K562 (cell line): ENCODE measurements around the gene MLLT6. TPM values are rescaled to one million over a fixed set of nuclear protein-coding genes. Genes with fewer than 3 reads are reported as not detected.

Source experiments
- ATAC-seq: fragments of 200-7000 bp; cut with Tn5 transposase; 3 replicates; pipeline ENCODE4 v1.9.1; 2020; ENCODE audit warnings: moderate library complexity
- BruUV-seq: library from RNA; stranded (reverse); fragments of 400-500 nt; replicated peaks from 2 replicates; lab custom pipeline; 2021; lab: Mats Ljungman, UMichigan
- CTCF ChIA-PET: fragments of 300-600 bp; formaldehyde crosslinking; extraction: SDS; loops from one replicate; lab custom pipeline; 2021; ENCODE audit warnings: low intra/inter-chr PET ratio; lab: Yijun Ruan, JAX
- POLR2A ChIA-PET: fragments of 300-600, 350-650 bp; sonication (Branson Sonifier 250); formaldehyde crosslinking; extraction: SDS; loops from one replicate; lab custom pipeline; 2021; ENCODE audit warnings: antibody characterized with exemption, inconsistent platforms; lab: Yijun Ruan, JAX
- DNase-seq, 4 experiments: peaks; one replicate each; pipeline versions ENCODE4 v3.0.0 to v3.0.0-alpha.2; 2011 to 2018; ENCODE audit warnings: low spot score in 3 of 4, mixed read lengths in 3 of 4; ENCODE audit errors: extremely low read depth in 1 of 4
- FAIRE-seq: peaks from 2 replicates; lab custom pipeline; 2011; peaks lifted over from hg19 to GRCh38; lab: Jason Lieb, UNC
- H2AFZ ChIP-seq: 2 replicates; pipeline ENCODE4 v1.6.0; 2011; ENCODE audit warnings: low read depth, low read length, control low read depth, inconsistent platforms
- H3K27ac ChIP-seq: fragments of 200-600 bp; 3 replicates; pipeline ENCODE4 v1.8.0; 2011; ENCODE audit warnings: low read depth, mild to moderate bottlenecking, control low read depth, inconsistent platforms, low read length, moderate library complexity, mixed read lengths; ENCODE audit errors: extremely low read depth
- H3K27me3 ChIP-seq, 2 experiments: fragments of 300-600 bp in 1 of 2; 2 replicates in 1 of 2; 3 replicates in 1 of 2; pipeline versions ENCODE4 v1.6.0 to v1.8.0; 2011; ENCODE audit warnings: inconsistent platforms in 2 of 2, low read length in 2 of 2, mild to moderate bottlenecking in 1 of 2, mixed read lengths in 1 of 2, moderate library complexity in 1 of 2; ENCODE audit not compliant: control insufficient read depth in 2 of 2, insufficient read depth in 2 of 2
- H3K36me3 ChIP-seq: fragments of 300-600 bp; 3 replicates; pipeline ENCODE4 v1.8.0; 2011; ENCODE audit warnings: mild to moderate bottlenecking, low read length, inconsistent platforms; ENCODE audit not compliant: control insufficient read depth, insufficient read depth
- H3K4me1 ChIP-seq, 2 experiments: fragments of 200-600 bp in 1 of 2; replicated peaks in 1 of 2; 2 replicates in 1 of 2; 3 replicates in 1 of 2; pipeline versions ENCODE4 v1.5.1 to v1.8.0; 2011; ENCODE audit warnings: inconsistent platforms in 2 of 2, low read length in 2 of 2, mild to moderate bottlenecking in 1 of 2, mixed read lengths in 1 of 2, moderate library complexity in 1 of 2; ENCODE audit not compliant: control insufficient read depth in 2 of 2, insufficient read depth in 2 of 2
- H3K4me2 ChIP-seq: 2 replicates; pipeline ENCODE4 v1.6.1; 2011; ENCODE audit warnings: low read length, control low read depth, inconsistent platforms, mixed read lengths; ENCODE audit not compliant: insufficient read depth
- H3K4me3 ChIP-seq: fragments of 200-600 bp; sonication (generic), shearing (Covaris generic); 2 replicates; pipeline ENCODE4 v1.5.1; 2016; ENCODE audit warnings: control low read depth, inconsistent platforms
- H3K79me2 ChIP-seq: fragments of 200-600 bp; 3 replicates; pipeline ENCODE4 v1.8.0; 2011; ENCODE audit warnings: low read length, inconsistent platforms; ENCODE audit not compliant: control insufficient read depth, insufficient read depth
- H3K9ac ChIP-seq, 2 experiments: 2 replicates each; pipeline versions ENCODE4 v1.6.0 to v1.6.1; 2011; ENCODE audit warnings: low read depth in 2 of 2, low read length in 2 of 2, control low read depth in 1 of 2, inconsistent platforms in 1 of 2, mild to moderate bottlenecking in 1 of 2, mixed read lengths in 1 of 2; ENCODE audit not compliant: insufficient read depth in 1 of 2
- H3K9me1 ChIP-seq: one replicate; pipeline ENCODE4 v1.6.0; 2011; ENCODE audit warnings: inconsistent platforms, mild to moderate bottlenecking, low read length, moderate library complexity; ENCODE audit not compliant: control insufficient read depth, insufficient read depth
- H3K9me3 ChIP-seq: replicated peaks from 2 replicates; pipeline ENCODE4 v1.5.1; 2011; ENCODE audit warnings: low read depth, low read length, inconsistent platforms; ENCODE audit not compliant: control insufficient read depth, insufficient read depth
- H4K20me1 ChIP-seq: replicated peaks from 2 replicates; pipeline ENCODE4 v1.6.1; 2011; ENCODE audit warnings: low read length, inconsistent platforms, mixed read lengths; ENCODE audit not compliant: control insufficient read depth, insufficient read depth
- GATA2 ChIP-seq: sonication (generic); formaldehyde crosslinking; IDR thresholded peaks from 2 replicates; pipeline ENCODE4 v1.4.0; 2020; ENCODE audit warnings: mild to moderate bottlenecking, missing genetic modification reagents
- HEY1 ChIP-seq: fragments of 250-450 bp; sonication (Bioruptor Pico); IDR thresholded peaks from 2 replicates; pipeline ENCODE4 v1.5.0; 2020; ENCODE audit warnings: mild to moderate bottlenecking, moderate library complexity, borderline replicate concordance
- POLR3G ChIP-seq: IDR thresholded peaks from 2 replicates; pipeline ENCODE4 v1.6.1; 2011; ENCODE audit not compliant: insufficient read length, insufficient replicate concordance; ENCODE audit errors: extremely low read depth
- POU5F1 ChIP-seq: fragments of 150-350 bp; IDR thresholded peaks from 2 replicates; pipeline ENCODE4 v1.6.1; 2014; ENCODE audit warnings: borderline replicate concordance, low read length, low read depth, mild to moderate bottlenecking; ENCODE audit not compliant: partially characterized antibody
- RAD21 ChIP-seq, 2 experiments: fragments of 250-450 bp in 1 of 2; fragments of 450-650 bp in 1 of 2; sonication (Bioruptor Pico) in 1 of 2; formaldehyde crosslinking in 1 of 2; IDR thresholded peaks in 1 of 2; conservative IDR thresholded peaks in 1 of 2; 2 replicates each; pipeline versions ENCODE4 v1.4.0 to v1.8.0; 2020 to 2022; ENCODE audit warnings: mild to moderate bottlenecking in 2 of 2, moderate library complexity in 1 of 2
- RB1 ChIP-seq: fragments of 450-650 bp; IDR thresholded peaks from 2 replicates; pipeline ENCODE4 v1.6.1; 2017; ENCODE audit warnings: low read depth, mild to moderate bottlenecking
- SPI1 ChIP-seq: IDR thresholded peaks from 2 replicates; pipeline ENCODE4 v1.6.1; 2011; ENCODE audit warnings: low read depth, low read length, control low read depth, borderline replicate concordance
- SRSF7 ChIP-seq: fragments of 200-400 bp; formaldehyde crosslinking; optimal IDR thresholded peaks from 2 replicates; pipeline ENCODE3; 2017; ENCODE audit warnings: mild to moderate bottlenecking, low read depth, low read length
- ZNF121 ChIP-seq: sonication (generic); formaldehyde crosslinking; conservative IDR thresholded peaks from 2 replicates; pipeline ENCODE4 v1.8.0; 2022; ENCODE audit warnings: missing genetic modification reagents
- WGBS: fragments of 100-300 bp; shearing (Covaris generic); methylation state at CpG from one replicate; pipeline ENCODE4 v1.1.6; 2016; ENCODE audit warnings: low coverage, mixed read lengths; ENCODE audit not compliant: insufficient coverage; ENCODE audit errors: missing lambda C conversion rate; 5-methylcytosine and 5-hydroxymethylcytosine counted together
- in situ Hi-C: fragments of 300-500 bp; cut with MboI; formaldehyde crosslinking; loops from 4 replicates; pipeline ENCODE4 v1.15.0; 2018; ENCODE audit warnings: inconsistent platforms, mixed read lengths
- intact Hi-C: fragments of 100-400 bp; cut with micrococcal nuclease; formaldehyde crosslinking; loops from 2 replicates; pipeline ENCODE4 v1.14.2; 2022
- polyA plus RNA-seq, 8 experiments: library from polyadenylated mRNA; depleted of rRNA in 4 of 8; stranded (reverse) in 5 of 8; unstranded in 3 of 8; fragments of >200 nt; fragmentation: Nextera tagmentation in 2 of 8; fragmentation: Illumina TruSeq in 1 of 8; extraction: Ambion mirVana in 2 of 8; extraction: Trizol in 1 of 8; gene quantifications; 2 replicates each; pipeline versions ENCODE4 v1.2.1 to v1.2.3, GENCODE V29; 2011 to 2014; ENCODE audit warnings: inconsistent platforms in 1 of 8, missing spikeins in 1 of 8
- total RNA-seq, 7 experiments: library from RNA; depleted of rRNA in 6 of 7; stranded (reverse); fragments of >200 nt in 6 of 7; fragmentation: Illumina TruSeq in 2 of 7; extraction: Trizol in 2 of 7; gene quantifications; 2 replicates each; pipeline versions ENCODE4 v1.2.1 to v1.2.3, GENCODE V29; 2011 to 2021; ENCODE audit warnings: low replicate concordance in 1 of 7
- TF ChIP-seq, protein P1 (sequence below): fragments of 450-650 bp; IDR thresholded peaks from 2 replicates; pipeline ENCODE4 v1.6.1; 2016; ENCODE audit warnings: antibody characterized with exemption
- TF ChIP-seq, protein P2 (sequence below): fragments of 450-650 bp; IDR thresholded peaks from 2 replicates; pipeline ENCODE4 v1.6.1; 2016; ENCODE audit warnings: missing biosample characterization, missing genetic modification characterization

MLLT6 gene
- total and polyA plus RNA-seq, 9 of the 15 experiments (the other 6 are each of a cell fraction or from before 2014, with no cell fraction given): 3.1 to 71.7 (median 30.0) TPM

DNA sequence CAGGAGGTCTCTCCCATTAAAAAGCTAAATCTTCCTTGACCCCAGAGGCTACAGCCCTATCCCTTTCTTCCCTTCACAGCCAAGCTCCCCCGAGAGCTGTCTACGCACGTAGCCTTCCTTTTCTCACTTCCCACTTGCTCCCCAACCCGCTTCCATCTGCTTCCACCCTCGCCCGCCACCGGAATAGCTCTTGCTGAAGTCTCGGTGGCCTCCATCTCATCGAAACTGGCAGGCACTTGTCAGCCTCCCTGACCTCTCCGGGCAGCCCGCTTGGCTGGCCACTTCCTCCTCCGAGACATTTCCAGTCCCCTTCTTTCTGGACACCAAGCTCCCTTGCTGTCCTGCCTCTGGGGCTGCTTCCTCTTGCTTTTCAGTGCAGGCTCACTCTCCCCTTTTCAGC lies 19.6 kb upstream of the MLLT6 start:
- FAIRE-seq (no peak), DNase-seq (no peak), ATAC-seq (no peak)
- no peaks in the 10 kb centered on the region for H3K9me1 ChIP-seq
- H3K4me3 ChIP-seq: no peak overlapping the region
- H3K79me2 ChIP-seq: no peaks in the 10 kb centered on the region
- CTCF ChIA-PET: no interaction called here
- POLR2A ChIA-PET: interaction anchor here (1.2 kb wide), 1 partner anchor 16 kb away, joined by 4 read pairs; no protein-coding TSS in a partner anchor
- intact Hi-C loops: no loop called here
- no peaks in the 10 kb centered on the region for H3K36me3 ChIP-seq
- H3K27me3 ChIP-seq: no peaks in the 10 kb centered on the region
- 48% methylated on average over 11 of the region's 12 CpGs for WGBS
- 0 out of 5 replicates have a peak, but pooled peaks cover 0 to 4% of the 10 kb centered on the region in 2 experiments for H3K4me1 ChIP-seq
- BruUV-seq: no TSS peak
- H3K4me2 ChIP-seq: no peak overlapping the region
- H3K9ac ChIP-seq: peak overlapping the region in 1 of 2 experiments; percentile 77; a peak in 2 of 4 replicates
- no peaks in the 10 kb centered on the region for H3K9me3 ChIP-seq
- H4K20me1 ChIP-seq: no peaks in the 10 kb centered on the region
- peak overlapping the region; percentile 59; the same call in 1 of the 2 replicates for H2AFZ ChIP-seq
- TF ChIP-seq, protein P1, sequence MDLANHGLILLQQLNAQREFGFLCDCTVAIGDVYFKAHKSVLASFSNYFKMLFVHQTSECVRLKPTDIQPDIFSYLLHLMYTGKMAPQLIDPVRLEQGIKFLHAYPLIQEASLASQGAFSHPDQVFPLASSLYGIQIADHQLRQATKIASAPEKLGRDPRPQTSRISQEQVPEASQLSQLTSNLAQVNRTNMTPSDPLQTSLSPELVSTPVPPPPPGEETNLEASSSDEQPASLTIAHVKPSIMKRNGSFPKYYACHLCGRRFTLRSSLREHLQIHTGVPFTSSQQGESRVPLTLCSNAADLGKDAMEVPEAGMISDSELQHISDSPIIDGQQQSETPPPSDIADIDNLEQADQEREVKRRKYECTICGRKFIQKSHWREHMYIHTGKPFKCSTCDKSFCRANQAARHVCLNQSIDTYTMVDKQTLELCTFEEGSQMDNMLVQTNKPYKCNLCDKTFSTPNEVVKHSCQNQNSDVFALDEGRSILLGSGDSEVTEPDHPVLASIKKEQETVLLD: no peak
- TF ChIP-seq SPI1: peak; percentile 32; the same call in 1 of the 2 replicates
- no peak overlapping the region for H3K27ac ChIP-seq
- in situ Hi-C loops: no loop called here

DNA sequence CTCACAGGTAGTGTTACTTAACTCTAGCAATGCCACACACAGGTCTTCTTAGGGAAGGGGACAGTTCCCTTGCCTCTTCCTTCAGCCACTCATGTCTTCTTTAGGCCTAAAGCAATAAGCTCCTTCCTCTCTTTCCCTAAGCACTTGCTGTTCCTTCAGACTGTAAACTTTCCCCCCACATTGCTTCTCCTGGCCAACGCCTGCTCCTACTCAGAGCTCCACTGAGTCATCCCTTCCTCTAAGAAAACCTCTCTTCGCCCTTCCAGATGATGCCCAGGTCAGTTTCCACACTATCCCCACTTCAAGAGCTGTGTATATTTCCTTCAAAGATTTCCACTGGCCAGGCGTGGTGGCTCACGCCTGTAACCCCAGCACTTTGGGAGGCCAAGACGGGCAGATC lies 17.8 kb upstream of the MLLT6 start:
- no peaks in the 10 kb centered on the region for H3K9me3 ChIP-seq
- ATAC-seq (no peak), DNase-seq (no peak), FAIRE-seq (no peak)
- no peak overlapping the region for H3K27ac ChIP-seq
- in situ Hi-C loops (no loop called here), intact Hi-C loops (no loop called here)
- BruUV-seq: no TSS peak
- peaks cover 0 to 10% of the 10 kb centered on the region in 2 experiments; a peak in 2 of 5 replicates for H3K4me1 ChIP-seq
- WGBS: 54% methylated on average over 5 of the region's 5 CpGs
- CTCF ChIA-PET: no interaction called here
- H4K20me1 ChIP-seq: no peaks in the 10 kb centered on the region
- H3K4me3 ChIP-seq: no peak overlapping the region
- no peaks in the 10 kb centered on the region for H3K27me3 ChIP-seq
- no peaks in the 10 kb centered on the region for H3K79me2 ChIP-seq
- H3K9ac ChIP-seq: no peak overlapping the region
- no peaks in the 10 kb centered on the region for H3K9me1 ChIP-seq
- no peaks in the 10 kb centered on the region for H3K36me3 ChIP-seq
- H2AFZ ChIP-seq: no peak overlapping the region
- POLR2A ChIA-PET: interaction anchor here (1.2 kb wide), 1 partner anchor 14 kb away, joined by 5 read pairs; no protein-coding TSS in a partner anchor
- H3K4me2 ChIP-seq: no peak overlapping the region
- no peak for TF ChIP-seq RAD21 (CRISPR knock-in tag; conservative IDR thresholded peaks at IDR 0.05 in 1 of 2, IDR thresholded peaks at IDR 0.05 in 1 of 2)
- TF ChIP-seq POU5F1: no peak
- TF ChIP-seq ZNF121 (CRISPR knock-in tag): no peak
- TF ChIP-seq POLR3G: no peak
- TF ChIP-seq SRSF7: no peak
- TF ChIP-seq GATA2 (CRISPR knock-in tag): no peak
- TF ChIP-seq RB1: no peak
- no peak for TF ChIP-seq HEY1 (CRISPR knock-in tag)
- TF ChIP-seq, protein P2, sequence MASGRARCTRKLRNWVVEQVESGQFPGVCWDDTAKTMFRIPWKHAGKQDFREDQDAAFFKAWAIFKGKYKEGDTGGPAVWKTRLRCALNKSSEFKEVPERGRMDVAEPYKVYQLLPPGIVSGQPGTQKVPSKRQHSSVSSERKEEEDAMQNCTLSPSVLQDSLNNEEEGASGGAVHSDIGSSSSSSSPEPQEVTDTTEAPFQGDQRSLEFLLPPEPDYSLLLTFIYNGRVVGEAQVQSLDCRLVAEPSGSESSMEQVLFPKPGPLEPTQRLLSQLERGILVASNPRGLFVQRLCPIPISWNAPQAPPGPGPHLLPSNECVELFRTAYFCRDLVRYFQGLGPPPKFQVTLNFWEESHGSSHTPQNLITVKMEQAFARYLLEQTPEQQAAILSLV: no peak
